Right cardiac atrium (tissue), 5 donors: ENCODE data around the gene CCNA2. TPM values are rescaled to one million over a fixed set of nuclear protein-coding genes. Genes with fewer than 3 reads are reported as not detected.

Experiments
- ATAC-seq, 2 donors: fragments of 200-7000 bp; cut with Tn5 transposase; one replicate each; pipeline versions ENCODE4 v1.8.0 to v1.9.1; 2020; ENCODE audit warnings: moderate library complexity in 2 of 2, mild to moderate bottlenecking in 1 of 2
- DNase-seq, 3 donors: peaks; one replicate each; pipeline ENCODE4 v3.0.0-alpha.2; 2020
- H3K27ac ChIP-seq: one replicate; pipeline ENCODE4 v1.5.1; 2013; ENCODE audit warnings: mild to moderate bottlenecking, low read length, control low read depth, moderate library complexity
- H3K27me3 ChIP-seq: one replicate; pipeline ENCODE4 v1.6.1; 2013; ENCODE audit not compliant: control insufficient read depth, insufficient read depth
- H3K4me1 ChIP-seq: one replicate; pipeline ENCODE4 v1.6.1; 2013; ENCODE audit warnings: low read length; ENCODE audit not compliant: control insufficient read depth, insufficient read depth
- H3K4me3 ChIP-seq: one replicate; pipeline ENCODE4 v1.5.1; 2013; ENCODE audit warnings: low read length, control low read depth
- H3K9me3 ChIP-seq: one replicate; pipeline ENCODE4 v1.6.1; 2013; ENCODE audit warnings: low read length; ENCODE audit not compliant: control insufficient read depth
- WGBS: extraction: QIAGEN DNeasy Blood & Tissue Kit; methylation state at CpG from one replicate; pipeline ENCODE4 v1.1.7; 2013; 5-methylcytosine and 5-hydroxymethylcytosine counted together
- intact Hi-C, 4 donors: fragments of 100-400 bp; cut with DNase I; formaldehyde crosslinking; loops; one replicate each; pipeline versions ENCODE4 v1.11.0 to v1.14.0; 2022 to 2023
- polyA plus RNA-seq: library from polyadenylated mRNA; stranded (reverse); fragments of 200-250 nt; gene quantifications from one replicate; pipeline ENCODE4 v1.2.3, GENCODE V29; 2013
- total RNA-seq, 4 donors: library from RNA; stranded (reverse); fragmentation: NEBNext Ultra II Directional; extraction: Animal tissue kit (Norgen Biotek cat#: 25700); gene quantifications; one replicate each; pipeline ENCODE4 v1.2.1, GENCODE V29; 2021
- donor health status: healthy with polysubstance abuse.
- donor health status: DM: no; HTN: yes; CAD: no.
- donor health status: DM: no; HTN: no; CAD: no.
- donor health status: DM: no; HTN: yes; CAD: no; lungs with severe emphysema.
- donor health status: DM: yes; HTN: yes; CAD: no.

CCNA2 gene
- total and polyA plus RNA-seq, 5 donors = 0.36 to 1.7 (median 0.59) TPM

DNA sequence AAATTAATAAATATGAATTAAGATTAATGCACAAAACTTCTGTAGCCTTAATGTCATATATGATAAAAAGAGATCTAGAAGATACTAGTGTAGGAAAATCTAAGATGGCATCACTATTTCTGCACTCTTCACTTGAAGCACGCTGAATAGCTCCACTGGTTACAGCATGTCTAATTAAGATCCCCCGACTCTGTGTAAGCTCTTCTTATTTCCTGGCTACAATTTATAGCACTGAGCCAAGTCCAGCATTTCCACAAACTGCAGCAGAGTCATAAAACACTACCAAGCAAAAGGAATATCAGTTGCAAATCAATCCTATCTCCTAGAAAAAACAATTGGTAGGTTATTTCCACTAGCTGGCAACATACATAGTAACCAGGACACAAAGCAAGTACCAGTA is 1.3 kb upstream of the CCNA2 start:
- Histone ChIP-seq H3K27ac (no peak overlapping the region), H3K27me3 (no peaks in the 10 kb centered on the region), H3K4me1 (no peaks in the 10 kb centered on the region), H3K4me3 (no peak overlapping the region), H3K9me3 (no peaks in the 10 kb centered on the region)
- intact Hi-C loops = no loop called here
- no peak for DNase-seq
- 40% methylated on average over 2 of the region's 2 CpGs for WGBS
- no peak for ATAC-seq

DNA sequence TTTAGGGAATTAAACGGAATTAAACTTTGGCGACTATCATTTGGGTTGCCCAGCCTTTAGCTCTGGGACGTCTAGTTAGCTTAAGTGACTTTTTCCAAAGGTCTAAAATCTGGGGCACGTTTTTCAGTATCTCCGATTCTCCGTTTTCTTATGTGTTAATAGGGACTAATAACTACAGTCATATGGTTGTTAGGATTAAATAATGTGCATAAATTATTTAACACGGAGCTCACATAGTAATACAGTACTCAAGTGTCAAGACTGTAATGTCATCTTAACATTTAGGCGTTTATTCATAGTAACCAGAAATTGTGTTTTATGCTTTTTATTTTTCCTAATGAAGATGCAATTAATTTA is 466 bp upstream of the CCNA2 start:
- ATAC-seq (no peak), DNase-seq (no peak)
- peak overlapping the region; percentile 71 for H3K4me3 ChIP-seq
- WGBS = 5% methylated on average over 8 of the region's 8 CpGs
- no peaks in the 10 kb centered on the region for H3K4me1 ChIP-seq
- H3K27me3 ChIP-seq = no peaks in the 10 kb centered on the region
- no peaks in the 10 kb centered on the region for H3K9me3 ChIP-seq
- intact Hi-C loops = no loop called here
- peak overlapping the region; percentile 61 for H3K27ac ChIP-seq

DNA sequence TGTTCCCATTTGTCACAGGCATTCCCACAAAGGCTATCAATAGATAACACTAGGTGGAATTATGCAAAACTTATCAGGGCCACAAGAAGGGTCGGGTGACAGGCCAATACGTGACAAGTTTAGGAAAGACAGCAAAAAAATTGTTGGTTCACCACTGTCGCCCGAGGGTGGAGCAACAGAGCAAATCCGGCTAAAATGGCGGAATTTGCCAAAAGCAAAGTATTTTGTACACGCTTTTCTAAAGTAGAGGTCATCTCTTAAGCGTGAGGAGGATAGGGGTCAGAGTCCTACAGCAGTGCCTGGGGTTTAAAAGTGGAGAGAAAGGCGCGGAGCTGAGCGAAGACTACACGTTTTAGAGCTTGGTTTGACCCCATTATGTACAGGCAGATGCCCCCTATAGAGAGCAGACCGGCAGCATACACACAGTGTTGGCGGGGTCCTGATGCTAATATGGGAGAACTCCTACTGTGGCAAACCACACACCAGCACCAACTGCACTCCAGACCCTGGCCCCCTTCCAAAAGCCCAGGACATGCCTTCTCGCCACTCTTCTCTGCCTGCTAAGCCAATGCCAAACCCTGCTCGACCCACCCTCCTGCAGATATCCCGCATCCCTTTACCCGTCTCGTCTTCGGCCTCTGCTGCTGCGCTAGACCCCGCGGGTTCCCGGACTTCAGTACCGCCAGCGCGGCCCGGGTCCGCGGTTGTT is 733 bp downstream of the CCNA2 start:
- H3K27ac ChIP-seq = no peak overlapping the region

DNA sequence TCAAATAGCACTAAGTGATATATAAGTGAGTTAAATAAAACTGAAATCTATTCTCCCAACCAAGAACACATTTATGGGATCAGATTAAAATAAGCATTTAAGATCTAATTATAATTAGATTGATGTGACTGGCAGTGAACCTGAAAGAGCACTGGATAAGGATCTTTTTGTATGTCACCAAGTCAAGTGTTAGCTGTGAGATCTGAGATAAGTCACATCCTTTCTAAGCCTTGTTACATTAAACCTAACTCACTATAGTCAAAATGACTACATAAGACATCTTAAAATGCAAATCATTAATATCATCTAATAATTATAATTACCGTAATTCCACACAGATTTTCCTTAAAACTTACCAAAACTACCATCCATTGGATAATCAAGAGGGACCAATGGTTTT is 1.6 kb downstream of the CCNA2 start:
- Histone ChIP-seq H3K27ac (no peak overlapping the region), H3K27me3 (no peaks in the 10 kb centered on the region), H3K9me3 (no peaks in the 10 kb centered on the region), H3K4me1 (no peaks in the 10 kb centered on the region), H3K4me3 (no peak overlapping the region)
- DNase-seq (no peak), ATAC-seq (no peak)
- 86% methylated on average over 1 of the region's 1 CpG for WGBS
- intact Hi-C loops = no loop called here

More for the DNA sequence above, 733 bp downstream of the CCNA2 start:
- 1% methylated on average over 30 of the region's 30 CpGs for WGBS
- H3K4me1 ChIP-seq = no peaks in the 10 kb centered on the region
- intact Hi-C loops = no loop called here
- peak overlapping the region; percentile 52 for H3K4me3 ChIP-seq
- ATAC-seq = peak; percentile 10 to 34
- H3K27me3 ChIP-seq = no peaks in the 10 kb centered on the region
- peak in 2 of 3 donors; percentile 22 to 61 for DNase-seq
- H3K9me3 ChIP-seq = no peaks in the 10 kb centered on the region

DNA sequence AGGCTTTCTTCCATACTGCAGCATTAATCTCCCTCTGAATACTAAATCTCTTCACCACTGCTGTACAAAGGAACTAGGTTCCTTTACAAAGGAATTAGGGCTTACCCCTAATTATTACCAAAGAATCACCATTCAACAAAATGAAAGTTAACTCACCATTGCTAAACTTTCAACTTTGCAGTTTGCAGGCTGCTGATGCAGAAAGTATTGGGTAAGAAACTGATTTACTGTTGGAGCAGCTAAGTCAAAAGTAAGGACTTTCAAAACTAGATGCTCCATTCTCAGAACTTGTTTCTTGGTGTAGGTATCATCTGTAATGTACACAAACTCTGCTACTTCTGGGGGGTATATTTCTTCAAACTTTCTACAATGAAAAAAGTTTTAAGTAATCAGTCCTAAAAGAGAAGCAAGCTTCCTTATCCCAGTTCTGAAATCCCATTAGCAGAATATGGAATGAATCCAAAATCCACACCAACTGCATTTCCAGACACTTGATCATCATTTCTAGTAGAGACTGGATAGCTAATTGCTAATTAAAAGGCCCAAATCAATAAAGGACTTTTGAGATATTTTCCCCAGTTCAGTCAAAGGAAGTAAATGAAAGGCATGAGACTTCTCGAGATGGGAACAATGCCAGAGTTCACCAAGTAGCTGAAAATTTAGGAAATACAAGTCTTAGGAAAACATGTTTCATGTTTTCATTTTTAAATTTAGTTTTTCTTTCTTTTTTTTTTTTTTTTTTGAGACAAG is 4.3 kb downstream of the CCNA2 start:
- intact Hi-C loops = no loop called here
- H3K27me3 ChIP-seq = no peaks in the 10 kb centered on the region
- no peaks in the 10 kb centered on the region for H3K9me3 ChIP-seq
- H3K27ac ChIP-seq = no peak overlapping the region
- 70% methylated on average over 1 of the region's 1 CpG for WGBS
- DNase-seq = no peak
- no peak for ATAC-seq
- H3K4me3 ChIP-seq = no peak overlapping the region
- no peaks in the 10 kb centered on the region for H3K4me1 ChIP-seq

DNA sequence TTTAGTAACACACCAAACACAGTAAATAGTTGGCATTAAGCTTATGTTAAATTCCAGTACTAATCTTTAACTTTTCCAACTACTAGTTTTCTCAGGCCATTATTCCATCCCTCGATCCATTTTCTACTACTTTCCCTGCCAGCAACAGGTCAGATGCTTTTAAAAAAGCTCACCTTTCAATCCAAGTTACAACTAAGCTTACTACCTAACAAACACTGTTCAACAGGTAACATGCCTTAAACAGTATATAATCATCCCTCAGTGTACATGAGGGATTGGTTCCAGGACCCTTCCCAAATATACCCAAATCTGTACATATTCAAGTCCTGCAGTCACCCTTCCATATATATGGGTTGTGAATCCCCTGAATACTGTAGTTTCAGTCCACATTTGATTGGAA is 5.5 kb downstream of the CCNA2 start:
- intact Hi-C loops = no loop called here
- Histone ChIP-seq H3K9me3 (no peaks in the 10 kb centered on the region), H3K4me3 (no peak overlapping the region), H3K27ac (no peak overlapping the region), H3K27me3 (no peaks in the 10 kb centered on the region), H3K4me1 (no peaks in the 10 kb centered on the region)
- no peak for ATAC-seq
- WGBS = 58% methylated on average over 1 of the region's 1 CpG
- DNase-seq = no peak

DNA sequence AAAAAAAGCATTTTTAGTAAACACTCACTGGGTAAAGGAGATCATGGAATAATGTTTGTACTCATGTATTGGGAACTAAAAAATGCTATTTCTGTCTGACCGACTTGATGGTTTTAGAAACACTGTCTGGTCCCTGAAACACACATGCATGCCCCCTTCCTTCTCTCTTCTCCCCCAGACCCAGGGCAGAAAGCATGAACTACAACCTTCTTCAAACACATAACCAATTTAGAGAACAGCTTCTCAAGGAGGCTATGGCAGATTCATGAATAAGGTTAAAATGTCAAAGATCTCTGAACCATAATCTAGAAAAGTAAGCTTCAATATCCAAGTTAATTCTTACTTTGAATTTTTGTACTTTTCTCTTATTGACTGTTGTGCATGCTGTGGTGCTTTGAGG is 6.0 kb downstream of the CCNA2 start:
- DNase-seq (no peak), ATAC-seq (no peak)
- H3K27me3 ChIP-seq = no peaks in the 10 kb centered on the region
- intact Hi-C loops = no loop called here
- H3K9me3 ChIP-seq = no peaks in the 10 kb centered on the region
- H3K4me3 ChIP-seq = no peak overlapping the region
- H3K4me1 ChIP-seq = no peaks in the 10 kb centered on the region
- H3K27ac ChIP-seq = no peak overlapping the region
- 78% methylated on average over 1 of the region's 1 CpG for WGBS

DNA sequence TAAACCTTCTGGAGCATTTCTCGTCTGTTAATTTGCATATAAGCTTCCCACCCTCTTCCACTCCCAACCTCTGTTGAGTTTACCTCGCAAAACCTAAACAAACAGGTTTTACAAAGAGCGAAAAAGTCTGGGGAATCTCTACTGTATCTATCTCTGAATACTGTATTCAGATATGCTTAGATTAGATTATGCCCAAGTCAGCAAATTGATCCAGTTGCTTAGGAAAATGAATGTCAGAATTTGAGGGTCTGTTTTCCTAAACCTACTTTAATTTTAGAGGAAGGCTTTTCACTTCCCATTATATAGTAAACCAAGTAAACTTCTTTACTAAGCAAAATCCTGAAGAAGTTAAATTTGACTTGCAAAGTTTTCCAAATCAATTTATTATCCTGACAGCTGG is 6.7 kb downstream of the CCNA2 start:
- no peaks in the 10 kb centered on the region for H3K27me3 ChIP-seq
- no peak overlapping the region for H3K4me3 ChIP-seq
- no peak overlapping the region for H3K27ac ChIP-seq
- no peaks in the 10 kb centered on the region for H3K4me1 ChIP-seq
- H3K9me3 ChIP-seq = no peaks in the 10 kb centered on the region
- DNase-seq = no peak
- 91% methylated on average over 3 of the region's 3 CpGs for WGBS
- ATAC-seq = no peak
- intact Hi-C loops = no loop called here

DNA sequence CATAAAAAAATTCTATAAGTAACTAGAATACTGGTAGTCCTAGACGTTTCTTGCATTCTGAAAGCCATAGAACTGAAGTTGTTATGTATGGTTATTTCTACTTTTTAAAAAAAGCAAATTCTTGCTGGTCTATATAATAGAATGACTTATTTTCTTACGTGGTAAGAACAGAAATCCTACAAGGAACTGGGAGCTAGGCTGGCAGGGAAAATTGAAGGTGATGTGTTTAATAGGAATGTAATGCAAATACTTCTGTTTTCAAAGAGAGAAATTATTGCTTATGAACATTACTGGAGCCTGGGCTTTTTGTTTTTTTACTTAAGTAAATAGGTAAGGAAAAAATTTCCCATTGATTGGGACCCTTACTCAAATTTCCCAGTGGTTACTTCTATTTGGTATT is 8.9 kb downstream of the CCNA2 start:
- H3K9me3 ChIP-seq = no peaks in the 10 kb centered on the region
- no peak for ATAC-seq
- H3K27me3 ChIP-seq = no peaks in the 10 kb centered on the region
- H3K4me3 ChIP-seq = no peak overlapping the region
- no peaks in the 10 kb centered on the region for H3K4me1 ChIP-seq
- DNase-seq = no peak
- H3K27ac ChIP-seq = no peak overlapping the region
- WGBS = 84% methylated on average over 2 of the region's 2 CpGs
- intact Hi-C loops = no loop called here

DNA sequence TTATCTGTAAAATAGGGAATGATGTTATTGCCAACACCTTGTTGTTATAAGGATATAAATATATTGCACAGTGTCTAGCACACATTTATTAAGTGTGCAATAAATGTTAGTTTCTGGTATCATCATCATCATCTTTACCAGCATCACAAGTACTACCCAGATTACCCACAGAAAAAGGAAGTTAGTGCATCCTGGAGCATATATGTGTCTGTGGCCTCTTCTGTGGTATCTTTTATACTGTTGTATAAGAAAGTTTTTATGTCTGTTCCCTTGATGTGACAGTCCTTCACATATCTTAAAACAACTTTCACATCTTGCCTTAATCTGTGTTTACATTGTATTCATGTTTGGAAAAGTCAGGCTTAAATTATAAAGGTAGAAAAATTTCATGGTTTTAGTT is 12.6 kb downstream of the CCNA2 start:
- no peak for ATAC-seq
- DNase-seq = no peak
- intact Hi-C loops = no loop called here
- H3K27ac ChIP-seq = no peak overlapping the region
- no peaks in the 10 kb centered on the region for H3K27me3 ChIP-seq
- H3K4me3 ChIP-seq = no peak overlapping the region
- H3K9me3 ChIP-seq = no peaks in the 10 kb centered on the region
- no peaks in the 10 kb centered on the region for H3K4me1 ChIP-seq

DNA sequence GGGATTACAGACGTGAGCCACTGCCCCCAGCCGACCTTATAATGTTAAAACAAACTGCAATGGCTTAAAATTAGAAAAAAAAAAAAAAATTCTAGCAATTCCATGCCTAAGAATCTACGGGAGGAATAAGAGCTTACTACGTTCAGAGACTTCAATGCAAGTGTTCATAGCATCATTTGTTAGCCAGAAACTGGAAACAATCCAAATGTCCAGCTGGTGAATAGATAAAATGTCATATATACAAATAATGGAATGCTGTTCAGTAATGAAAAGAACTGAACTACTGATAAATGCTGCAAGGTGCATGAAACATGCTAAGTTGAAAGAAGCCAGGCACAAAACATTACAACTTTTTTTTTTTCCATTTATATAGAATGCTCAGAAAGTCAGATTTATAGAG is 17.3 kb downstream of the CCNA2 start:
- H3K9me3 ChIP-seq = no peaks in the 10 kb centered on the region
- H3K4me3 ChIP-seq = no peak overlapping the region
- whole genome bisulfite sequencing = 59% methylated on average over 4 of the region's 4 CpGs
- ATAC-seq (no peak), DNase-seq (no peak)
- no peaks in the 10 kb centered on the region for H3K27me3 ChIP-seq
- intact Hi-C loops = no loop called here
- no peak overlapping the region for H3K27ac ChIP-seq
- no peaks in the 10 kb centered on the region for H3K4me1 ChIP-seq
